Neutrophil (primary cell): ENCODE measurements around the gene DRC7.

Experiments used
- H3K27ac ChIP-seq: fragments of 200-600 bp; sonication (generic); 2 replicates; pipeline ENCODE4 v1.5.1; 2016; ENCODE audit warnings: mild to moderate bottlenecking, moderate library complexity
- H3K27me3 ChIP-seq: fragments of 200-600 bp; sonication (generic); 2 replicates; pipeline ENCODE4 v1.6.0; 2016; ENCODE audit warnings: mild to moderate bottlenecking
- H3K36me3 ChIP-seq: fragments of 200-600 bp; sonication (generic); 2 replicates; pipeline ENCODE4 v1.5.1; 2017
- H3K4me1 ChIP-seq, 2 experiments: fragments of 200-600 bp in 1 of 2; sonication (generic) in 1 of 2; 1 replicate in 1 of 2; 2 replicates in 1 of 2; pipeline versions ENCODE4 v1.5.1 to v1.6.1; 2013 to 2016; ENCODE audit warnings: low read depth in 1 of 2, low read length in 1 of 2, mild to moderate bottlenecking in 1 of 2, moderate library complexity in 1 of 2; ENCODE audit not compliant: control insufficient read depth in 1 of 2, insufficient read depth in 1 of 2
- H3K4me3 ChIP-seq, 2 experiments: fragments of 200-600 bp in 1 of 2; sonication (generic) in 1 of 2; 1 replicate in 1 of 2; 2 replicates in 1 of 2; pipeline ENCODE4 v1.5.1; 2013 to 2016; ENCODE audit warnings: low read depth in 1 of 2, low read length in 1 of 2, mild to moderate bottlenecking in 1 of 2, moderate library complexity in 1 of 2
- H3K9me3 ChIP-seq: fragments of 200-600 bp; sonication (generic); 2 replicates; pipeline ENCODE4 v1.5.1; 2016
- TF ChIP-seq, protein P1 (sequence below): fragments of 200-600 bp; sonication (generic); IDR thresholded peaks from 2 replicates; pipeline ENCODE4 v1.5.1; 2016; ENCODE audit warnings: antibody characterized with exemption

DRC7 gene

DNA sequence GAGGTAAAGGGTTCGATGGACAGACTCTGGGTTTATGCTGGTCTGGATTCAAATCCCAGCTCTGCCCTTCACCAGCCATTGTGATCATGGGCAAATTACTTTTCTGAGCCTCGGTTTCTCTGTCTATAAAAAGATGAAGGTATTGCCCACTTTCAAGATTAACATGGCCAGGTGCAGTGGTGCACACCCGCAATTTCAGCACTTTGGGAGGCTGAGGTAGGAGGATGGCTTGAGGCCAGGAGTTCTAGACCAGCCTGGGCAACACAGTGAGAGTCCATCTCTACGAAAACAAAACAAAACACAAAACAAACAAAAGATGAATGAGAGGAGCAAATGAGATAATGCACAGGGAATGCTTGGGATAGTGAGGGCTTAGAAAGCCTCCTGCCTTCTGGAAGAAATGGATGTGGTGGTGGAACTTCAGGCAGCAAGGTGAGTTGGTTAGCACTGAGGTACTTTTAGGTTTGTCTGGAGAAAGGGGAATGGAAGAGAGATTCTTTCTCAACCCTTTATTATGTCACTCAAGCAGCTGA is 18.0 kb upstream of the DRC7 start:
- H3K27me3 ChIP-seq: no peaks in the 10 kb centered on the region
- no peaks in the 10 kb centered on the region for H3K9me3 ChIP-seq

DNA sequence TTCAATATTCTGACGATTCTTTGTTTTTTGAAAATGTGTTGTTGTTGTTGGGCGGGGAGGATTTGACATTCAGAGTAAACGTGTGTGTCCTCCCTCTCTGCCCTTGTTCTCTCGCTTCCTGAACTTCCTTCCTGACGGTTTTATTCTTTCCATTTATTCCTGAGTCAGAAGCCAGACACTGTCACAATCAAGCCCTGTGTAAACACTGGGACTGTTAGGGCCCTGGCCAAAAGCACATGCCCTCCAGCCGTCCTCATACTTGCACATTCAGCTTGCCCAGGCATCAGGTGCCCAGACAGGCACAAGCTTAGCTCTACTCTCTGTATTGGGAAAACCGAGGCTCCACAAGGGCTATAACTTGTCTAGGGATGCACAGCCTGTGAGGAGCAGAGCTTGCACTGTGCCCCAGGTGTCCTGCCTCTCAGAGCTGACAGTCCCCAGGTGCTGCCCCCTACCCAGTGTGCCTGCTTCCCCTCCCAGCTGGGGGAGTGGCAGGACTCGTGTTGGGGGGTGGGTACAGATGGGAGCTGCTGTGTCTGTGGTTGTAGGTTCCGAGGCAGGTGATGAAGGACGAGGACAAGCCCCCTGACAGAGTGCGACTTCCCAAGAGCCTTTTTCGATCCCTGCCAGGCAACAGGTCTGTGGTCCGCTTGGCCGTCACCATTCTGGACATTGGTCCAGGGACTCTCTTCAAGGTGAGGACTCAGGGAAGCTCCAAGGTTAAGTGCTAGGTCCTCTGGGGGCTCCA is 16.8 kb upstream of the DRC7 start:
- Histone ChIP-seq H3K27ac (peak overlapping the region; percentile 85), H3K27me3 (no peaks in the 10 kb centered on the region), H3K36me3 (peaks cover 96% of the 10 kb centered on the region), H3K4me3 (no peak overlapping the region), H3K4me1 (peaks cover 78 to 83% of the 10 kb centered on the region in 2 experiments), H3K9me3 (no peaks in the 10 kb centered on the region)
- TF ChIP-seq, protein P1, sequence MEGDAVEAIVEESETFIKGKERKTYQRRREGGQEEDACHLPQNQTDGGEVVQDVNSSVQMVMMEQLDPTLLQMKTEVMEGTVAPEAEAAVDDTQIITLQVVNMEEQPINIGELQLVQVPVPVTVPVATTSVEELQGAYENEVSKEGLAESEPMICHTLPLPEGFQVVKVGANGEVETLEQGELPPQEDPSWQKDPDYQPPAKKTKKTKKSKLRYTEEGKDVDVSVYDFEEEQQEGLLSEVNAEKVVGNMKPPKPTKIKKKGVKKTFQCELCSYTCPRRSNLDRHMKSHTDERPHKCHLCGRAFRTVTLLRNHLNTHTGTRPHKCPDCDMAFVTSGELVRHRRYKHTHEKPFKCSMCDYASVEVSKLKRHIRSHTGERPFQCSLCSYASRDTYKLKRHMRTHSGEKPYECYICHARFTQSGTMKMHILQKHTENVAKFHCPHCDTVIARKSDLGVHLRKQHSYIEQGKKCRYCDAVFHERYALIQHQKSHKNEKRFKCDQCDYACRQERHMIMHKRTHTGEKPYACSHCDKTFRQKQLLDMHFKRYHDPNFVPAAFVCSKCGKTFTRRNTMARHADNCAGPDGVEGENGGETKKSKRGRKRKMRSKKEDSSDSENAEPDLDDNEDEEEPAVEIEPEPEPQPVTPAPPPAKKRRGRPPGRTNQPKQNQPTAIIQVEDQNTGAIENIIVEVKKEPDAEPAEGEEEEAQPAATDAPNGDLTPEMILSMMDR: no peak

More for the DNA sequence above, 18.0 kb upstream of the DRC7 start:
- Histone ChIP-seq H3K27ac (peak overlapping the region; percentile 85), H3K36me3 (peaks cover 86% of the 10 kb centered on the region), H3K4me3 (peak overlapping the region in 1 of 2 experiments; percentile 50), H3K4me1 (peaks cover 89 to 92% of the 10 kb centered on the region in 2 experiments)
- TF ChIP-seq, protein P1: no peak

DNA sequence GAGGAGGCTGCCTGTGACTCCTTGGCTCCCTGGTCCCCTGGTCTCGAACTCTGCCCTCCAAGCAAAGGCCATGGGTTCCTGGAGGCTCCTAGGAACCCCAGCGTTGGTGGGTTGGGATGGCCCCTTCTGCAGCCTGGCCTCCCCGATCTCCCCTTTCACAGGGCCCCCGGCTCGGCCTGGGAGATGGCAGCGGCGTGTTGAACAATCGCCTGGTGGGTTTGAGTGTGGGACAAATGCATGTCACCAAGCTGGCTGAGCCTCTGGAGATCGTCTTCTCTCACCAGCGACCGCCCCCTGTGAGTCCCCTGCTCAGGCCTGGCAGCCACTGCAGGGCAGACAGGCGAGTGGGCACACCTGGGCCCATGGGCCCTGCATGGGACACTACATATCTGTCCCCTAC is 15.6 kb upstream of the DRC7 start:
- Histone ChIP-seq H3K9me3 (no peaks in the 10 kb centered on the region), H3K27me3 (no peaks in the 10 kb centered on the region), H3K4me1 (peaks cover 72 to 81% of the 10 kb centered on the region in 2 experiments), H3K27ac (peak overlapping the region; percentile 71), H3K36me3 (peaks cover 96% of the 10 kb centered on the region), H3K4me3 (peak overlapping the region in 1 of 2 experiments; percentile 24)
- TF ChIP-seq, protein P1: no peak

DNA sequence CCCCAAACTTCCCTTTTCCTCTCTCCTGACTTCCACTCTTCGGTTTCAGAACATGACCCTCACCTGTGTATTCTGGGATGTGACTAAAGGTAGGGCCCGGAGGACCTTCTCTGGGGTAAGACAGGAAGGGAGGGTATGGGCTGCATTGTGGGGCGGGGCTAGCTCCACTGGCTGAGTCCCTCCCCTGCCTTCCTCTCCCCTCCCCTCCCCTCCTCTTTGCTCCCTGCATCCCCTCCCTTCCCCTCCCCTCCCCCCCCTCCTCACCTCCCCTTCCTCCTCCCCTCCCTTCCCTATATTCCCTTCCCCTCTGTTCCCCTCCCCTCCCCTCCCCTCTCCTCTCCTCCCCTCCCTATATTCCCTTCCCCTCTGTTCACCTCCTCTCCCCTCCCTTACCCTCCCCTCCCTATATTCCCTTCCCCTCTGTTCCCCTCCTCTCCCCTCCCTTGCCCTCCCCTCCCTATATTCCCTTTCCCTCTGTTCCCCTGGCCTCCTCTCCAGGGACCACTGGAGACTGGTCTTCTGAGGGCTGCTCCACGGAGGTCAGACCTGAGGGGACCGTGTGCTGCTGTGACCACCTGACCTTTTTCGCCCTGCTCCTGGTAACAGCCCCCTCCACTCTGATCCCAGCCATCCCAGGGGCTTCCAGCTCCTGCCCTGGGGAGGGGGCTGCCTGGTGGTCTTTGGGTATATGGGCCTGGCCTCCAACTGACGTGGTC is 14.7 kb upstream of the DRC7 start:
- Histone ChIP-seq H3K27me3 (no peaks in the 10 kb centered on the region), H3K36me3 (peaks cover 99% of the 10 kb centered on the region), H3K27ac (peak overlapping the region; percentile 71), H3K4me3 (peak overlapping the region in 1 of 2 experiments; percentile 24), H3K9me3 (no peaks in the 10 kb centered on the region), H3K4me1 (peaks cover 69 to 75% of the 10 kb centered on the region in 2 experiments)
- TF ChIP-seq, protein P1: no peak

DNA sequence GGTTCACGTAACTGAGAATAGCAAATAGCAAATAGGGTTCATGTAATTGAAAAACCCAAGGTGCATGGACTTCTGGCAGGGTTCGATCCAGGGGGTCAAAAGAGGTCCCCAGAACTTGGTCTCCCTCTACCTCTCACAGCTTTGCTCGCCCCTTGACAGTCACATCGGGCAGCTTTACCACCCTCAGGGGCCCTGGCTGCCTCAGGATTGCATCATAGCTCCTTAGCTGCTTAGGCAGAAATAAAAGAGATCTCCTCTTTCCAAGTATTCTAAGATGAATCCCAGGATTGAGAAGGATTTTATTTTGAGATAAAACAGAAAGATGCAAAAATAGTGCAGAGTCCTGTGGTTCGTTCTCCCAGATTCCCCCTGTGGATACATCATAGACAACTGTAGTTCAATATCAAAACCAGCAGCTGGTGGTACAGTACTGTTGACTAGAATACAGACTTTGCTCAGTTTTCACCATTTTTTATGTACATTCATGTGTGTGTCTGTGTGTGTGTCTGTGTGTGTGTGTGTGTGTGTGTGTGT is 13.7 kb upstream of the DRC7 start:
- H3K27me3 ChIP-seq: no peaks in the 10 kb centered on the region
- TF ChIP-seq, protein P1: no peak
- H3K9me3 ChIP-seq: no peaks in the 10 kb centered on the region
- H3K27ac ChIP-seq: peak overlapping the region; percentile 71
- peaks cover 99% of the 10 kb centered on the region for H3K36me3 ChIP-seq
- H3K4me3 ChIP-seq: no peak overlapping the region
- H3K4me1 ChIP-seq: peaks cover 59 to 65% of the 10 kb centered on the region in 2 experiments
